H1 (cell line): ENCODE data around the gene MGMT. TPM values are rescaled to one million over a fixed set of nuclear protein-coding genes. Genes with fewer than 3 reads are reported as not detected.

Experiments used
- CTCF ChIA-PET: fragments of 300-600 bp; sonication (Branson Sonifier 250); formaldehyde crosslinking; loops from one replicate; lab custom pipeline; 2021; ENCODE audit not compliant: partially characterized antibody; lab: Charles Lee
- POLR2A ChIA-PET: fragments of 300-600 bp; sonication (Branson Sonifier 250); formaldehyde crosslinking; loops from one replicate; lab custom pipeline; 2021; ENCODE audit warnings: inconsistent platforms; ENCODE audit not compliant: partially characterized antibody; lab: Charles Lee
- DNase-seq, 2 experiments: peaks; one replicate each; pipeline versions ENCODE4 v3.0.0 to v3.0.0-alpha.2; 2010 to 2022; ENCODE audit warnings: low spot score in 2 of 2, low read depth in 1 of 2, mixed read lengths in 1 of 2
- FAIRE-seq: peaks from 2 replicates; lab custom pipeline; 2011; peaks lifted over from hg19 to GRCh38; lab: Jason Lieb, UNC
- H2AFZ ChIP-seq: 2 replicates; pipeline ENCODE4 v1.8.1; 2012; ENCODE audit warnings: low read length, inconsistent platforms
- H2AK5ac ChIP-seq: 2 replicates; pipeline ENCODE4 v1.6.1; 2013; ENCODE audit warnings: low read depth, low read length
- H2BK120ac ChIP-seq: replicated peaks from 2 replicates; pipeline ENCODE3; 2013; ENCODE audit warnings: low read depth, low read length, inconsistent platforms
- H2BK12ac ChIP-seq: 2 replicates; pipeline ENCODE4 v1.6.1; 2013; ENCODE audit warnings: low read depth, low read length
- H2BK15ac ChIP-seq: 2 replicates; pipeline ENCODE4 v1.6.1; 2013; ENCODE audit warnings: low read length
- H2BK20ac ChIP-seq: 2 replicates; pipeline ENCODE4 v1.6.1; 2013; ENCODE audit warnings: low read length
- H2BK5ac ChIP-seq: 2 replicates; pipeline ENCODE4 v1.6.1; 2013; ENCODE audit warnings: low read depth, low read length
- H3K14ac ChIP-seq: 2 replicates; pipeline ENCODE4 v1.6.1; 2013; ENCODE audit warnings: inconsistent platforms; ENCODE audit not compliant: insufficient read length
- H3K18ac ChIP-seq: 2 replicates; pipeline ENCODE4 v1.6.1; 2013; ENCODE audit warnings: low read length; ENCODE audit errors: extremely low read depth
- H3K23ac ChIP-seq: 2 replicates; pipeline ENCODE4 v1.6.1; 2013; ENCODE audit warnings: inconsistent platforms; ENCODE audit not compliant: insufficient read length
- H3K23me2 ChIP-seq: 2 replicates; pipeline ENCODE4 v1.6.1; 2013; ENCODE audit warnings: low read depth, low read length
- H3K27ac ChIP-seq: 2 replicates; pipeline ENCODE4 v1.6.1; 2011; ENCODE audit warnings: low read depth, low read length, inconsistent platforms
- H3K27me3 ChIP-seq, 4 experiments: replicated peaks in 1 of 4; 1 replicate in 1 of 4; 2 replicates in 3 of 4; pipeline versions ENCODE4 v1.6.1 to v1.8.1; 2011 to 2013; ENCODE audit warnings: low read length in 3 of 4, mild to moderate bottlenecking in 3 of 4, inconsistent platforms in 2 of 4, mixed read lengths in 2 of 4, moderate library complexity in 1 of 4; ENCODE audit not compliant: control insufficient read depth in 3 of 4, insufficient read depth in 3 of 4; ENCODE audit errors: extremely low read depth in 1 of 4
- H3K36me3 ChIP-seq, 4 experiments: 2 replicates each; pipeline versions ENCODE4 v1.6.1 to v1.8.1; 2011 to 2013; ENCODE audit warnings: mild to moderate bottlenecking in 4 of 4, low read length in 3 of 4, moderate library complexity in 2 of 4, control low read depth in 1 of 4, inconsistent platforms in 1 of 4; ENCODE audit not compliant: insufficient read depth in 4 of 4, control insufficient read depth in 2 of 4
- H3K4ac ChIP-seq: replicated peaks from 2 replicates; pipeline ENCODE3; 2013; ENCODE audit warnings: low read length, low read depth, mixed read lengths, inconsistent platforms; ENCODE audit not compliant: insufficient read length
- H3K4me1 ChIP-seq, 4 experiments: replicated peaks in 1 of 4; 1 replicate in 1 of 4; 2 replicates in 3 of 4; pipeline versions ENCODE4 v1.6.1 to v1.8.1; 2011 to 2013; ENCODE audit warnings: low read length in 3 of 4, inconsistent platforms in 2 of 4, mixed read lengths in 1 of 4; ENCODE audit not compliant: insufficient read depth in 4 of 4, control insufficient read depth in 3 of 4
- H3K4me2 ChIP-seq, 2 experiments: 2 replicates each; pipeline versions ENCODE4 v1.6.1 to v1.8.1; 2011 to 2013; ENCODE audit warnings: low read depth in 2 of 2, low read length in 2 of 2, control low read depth in 1 of 2, inconsistent platforms in 1 of 2, mild to moderate bottlenecking in 1 of 2; ENCODE audit not compliant: insufficient read depth in 1 of 2
- H3K4me3 ChIP-seq, 4 experiments: fragments of 200-600, 300-600 bp in 1 of 4; sonication (generic), shearing (Covaris generic), sonication (Bioruptor Twin) in 1 of 4; 2 replicates each; pipeline versions ENCODE4 v1.5.1 to v1.8.1; 2011 to 2016; ENCODE audit warnings: low read length in 4 of 4, low read depth in 3 of 4, control low read depth in 2 of 4, inconsistent platforms in 2 of 4, mild to moderate bottlenecking in 2 of 4, mixed read lengths in 1 of 4, moderate library complexity in 1 of 4; ENCODE audit not compliant: insufficient read depth in 2 of 4; ENCODE audit errors: extremely low read depth in 1 of 4
- H3K56ac ChIP-seq: replicated peaks from 2 replicates; pipeline ENCODE3; 2013; ENCODE audit warnings: low read depth, mild to moderate bottlenecking, mixed read lengths, low read length, inconsistent platforms; ENCODE audit not compliant: insufficient read length
- H3K79me1 ChIP-seq: 2 replicates; pipeline ENCODE4 v1.6.1; 2013; ENCODE audit warnings: low read depth, low read length, control low read depth
- H3K79me2 ChIP-seq, 2 experiments: 2 replicates each; pipeline versions ENCODE4 v1.6.1 to v1.8.1; 2012 to 2013; ENCODE audit warnings: low read length in 2 of 2, mild to moderate bottlenecking in 2 of 2, inconsistent platforms in 1 of 2; ENCODE audit not compliant: insufficient read depth in 2 of 2, control insufficient read depth in 1 of 2
- H3K9ac ChIP-seq, 4 experiments: replicated peaks in 1 of 4; 1 replicate in 1 of 4; 2 replicates in 3 of 4; pipeline versions ENCODE4 v1.6.1 to v1.8.1; 2011 to 2013; ENCODE audit warnings: low read depth in 3 of 4, low read length in 3 of 4, control low read depth in 2 of 4, mild to moderate bottlenecking in 2 of 4, moderate library complexity in 2 of 4, inconsistent platforms in 1 of 4; ENCODE audit errors: extremely low read depth in 1 of 4
- H3K9me3 ChIP-seq, 2 experiments: 2 replicates each; pipeline versions ENCODE4 v1.6.1 to v1.8.1; 2012 to 2013; ENCODE audit warnings: mild to moderate bottlenecking in 2 of 2, moderate library complexity in 2 of 2, control low read depth in 1 of 2, inconsistent platforms in 1 of 2, low read depth in 1 of 2, low read length in 1 of 2, mixed read lengths in 1 of 2; ENCODE audit not compliant: insufficient read depth in 2 of 2
- H4K20me1 ChIP-seq, 2 experiments: replicated peaks in 1 of 2; 2 replicates each; pipeline versions ENCODE3 to v1.8.1; 2011 to 2013; ENCODE audit warnings: inconsistent platforms in 2 of 2, low read length in 2 of 2, mild to moderate bottlenecking in 1 of 2; ENCODE audit not compliant: insufficient read depth in 2 of 2, control insufficient read depth in 1 of 2
- H4K5ac ChIP-seq: 2 replicates; pipeline ENCODE4 v1.6.1; 2013; ENCODE audit warnings: low read length, low read depth, mixed read lengths, inconsistent platforms; ENCODE audit not compliant: insufficient read length
- H4K8ac ChIP-seq: 2 replicates; pipeline ENCODE4 v1.8.0; 2013; ENCODE audit warnings: mild to moderate bottlenecking, moderate library complexity, low read length, inconsistent platforms; ENCODE audit not compliant: insufficient read depth; ENCODE audit errors: extremely low read depth
- H4K91ac ChIP-seq: replicated peaks from 2 replicates; pipeline ENCODE3; 2013; ENCODE audit warnings: low read length, mixed read lengths, inconsistent platforms; ENCODE audit not compliant: insufficient read length
- CHD2 ChIP-seq: IDR thresholded peaks from 2 replicates; pipeline ENCODE4 v1.6.1; 2012; ENCODE audit warnings: low read length, improper control_type of control experiment
- JUN ChIP-seq: IDR thresholded peaks from 2 replicates; pipeline ENCODE4 v1.6.1; 2011; ENCODE audit warnings: low read depth, mild to moderate bottlenecking, improper control_type of control experiment, low read length
- RFX5 ChIP-seq: IDR thresholded peaks from 2 replicates; pipeline ENCODE4 v1.6.1; 2011; ENCODE audit warnings: low read depth, low read length, improper control_type of control experiment, borderline replicate concordance
- SP2 ChIP-seq: IDR thresholded peaks from 2 replicates; pipeline ENCODE4 v1.6.1; 2012; ENCODE audit warnings: mild to moderate bottlenecking, low read length, inconsistent platforms
- SRF ChIP-seq: IDR thresholded peaks from 2 replicates; pipeline ENCODE4 v1.6.1; 2011; ENCODE audit warnings: mild to moderate bottlenecking, low read depth, low read length, moderate library complexity
- SUZ12 ChIP-seq: fragments of 200-600 bp; sonication (generic); IDR thresholded peaks from 2 replicates; pipeline ENCODE4 v1.6.1; 2012; ENCODE audit warnings: mild to moderate bottlenecking, inconsistent platforms, low read length, moderate library complexity, mixed read lengths
- TBP ChIP-seq: IDR thresholded peaks from 2 replicates; pipeline ENCODE4 v1.6.1; 2011; ENCODE audit warnings: low read depth, low read length, improper control_type of control experiment
- TCF12 ChIP-seq: IDR thresholded peaks from 2 replicates; pipeline ENCODE4 v1.6.1; 2011; ENCODE audit warnings: low read depth, mild to moderate bottlenecking, low read length
- WGBS, 2 experiments: shearing (Covaris generic) in 1 of 2; methylation state at CpG; one replicate each; pipeline versions ENCODE4 v1.1.6 to v1.1.7; 2013 to 2015; ENCODE audit warnings: low lambda C conversion rate in 2 of 2, mixed read lengths in 2 of 2, inconsistent platforms in 1 of 2, low coverage in 1 of 2, missing lambda C conversion rate in 1 of 2; ENCODE audit not compliant: insufficient replicate concordance in 2 of 2, insufficient coverage in 1 of 2, insufficient read length in 1 of 2; ENCODE audit errors: extremely low coverage in 1 of 2, missing lambda C conversion rate in 1 of 2; 5-methylcytosine and 5-hydroxymethylcytosine counted together
- polyA plus RNA-seq, 7 experiments: library from polyadenylated mRNA; depleted of rRNA in 3 of 7; stranded (reverse) in 5 of 7; unstranded in 2 of 7; fragments of >200 nt in 5 of 7; fragments of 200-250 nt in 2 of 7; gene quantifications; 1 replicate in 5 of 7; 2 replicates in 1 of 7; 4 replicates in 1 of 7; pipeline versions ENCODE4 v1.2.1 to v1.2.3, GENCODE V29; 2011 to 2013; ENCODE audit warnings: missing spikeins in 2 of 7, mixed read lengths in 2 of 7
- total RNA-seq: library from RNA; stranded (reverse); fragmentation: NEBNext Ultra II Directional; extraction: Animal tissue kit (Norgen Biotek cat#: 25700); gene quantifications from 2 replicates; pipeline ENCODE4 v1.2.1, GENCODE V29; 2021

MGMT gene
- total and polyA plus RNA-seq, 2 of the 8 experiments (the other 6 are each of a cell fraction or from before 2014, with no cell fraction given): 9.9 to 10.7 TPM

DNA sequence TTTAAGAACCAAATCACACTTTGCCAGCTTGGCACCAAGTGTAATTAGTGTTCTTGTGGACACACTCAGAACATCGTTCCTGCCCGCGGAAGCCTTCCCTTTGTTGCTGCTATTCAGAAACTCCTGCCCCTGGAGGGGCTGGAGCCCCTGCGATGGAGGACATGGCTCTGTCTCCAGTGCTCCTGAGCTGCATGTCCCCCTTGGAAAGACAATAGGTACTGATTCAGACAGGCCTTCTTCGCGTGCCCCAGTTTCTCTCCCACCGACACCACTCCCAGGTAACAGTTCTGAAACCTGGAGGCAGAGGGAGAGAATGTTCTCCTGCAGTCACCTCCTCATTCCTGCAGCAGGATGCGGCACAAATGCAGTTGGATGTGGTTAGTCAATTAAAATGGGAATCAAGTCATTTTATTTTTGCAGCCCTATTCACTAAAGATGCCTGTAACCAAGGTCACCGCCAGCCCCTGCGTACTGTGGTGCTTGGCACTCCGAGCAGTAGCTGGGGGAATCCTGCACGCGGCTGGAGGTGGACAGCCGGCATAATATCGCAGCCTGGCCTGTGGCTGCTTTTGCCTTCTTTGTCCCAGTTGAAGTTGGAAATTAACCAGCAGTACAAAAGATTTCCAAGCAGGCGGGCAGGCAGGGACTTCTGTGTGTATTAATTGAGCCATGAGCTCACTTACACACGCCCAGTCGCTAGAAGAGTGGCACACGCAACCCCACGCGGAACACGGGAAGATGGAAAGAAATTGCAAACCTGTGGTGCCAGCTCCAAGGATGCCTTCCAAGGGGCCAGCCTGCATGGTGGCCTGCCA lies 291.4 kb downstream of the MGMT start:
- no peak for FAIRE-seq
- H2AFZ ChIP-seq: no peak overlapping the region
- H2BK5ac ChIP-seq: no peak overlapping the region
- H3K27ac ChIP-seq: no peak overlapping the region
- H2BK15ac ChIP-seq: no peak overlapping the region
- H2AK5ac ChIP-seq: no peak overlapping the region
- no peak overlapping the region for H4K91ac ChIP-seq
- DNase-seq: peak in 1 of 2 experiments; percentile 34
- no peak overlapping the region for H3K4me3 ChIP-seq
- ChIA-PET POLR2A (interaction anchor here (0.7 kb wide), 1 partner anchor 40 kb away, joined by 3 read pairs; no protein-coding TSS in a partner anchor), CTCF (no interaction called here)
- H3K36me3 ChIP-seq: no peaks in the 10 kb centered on the region
- no peak overlapping the region for H2BK120ac ChIP-seq
- H3K79me2 ChIP-seq: no peaks in the 10 kb centered on the region
- H3K4me1 ChIP-seq: no peaks in the 10 kb centered on the region; a peak in 1 of 7 replicates
- H3K56ac ChIP-seq: no peak overlapping the region
- H3K9ac ChIP-seq: no peak overlapping the region
- no peak overlapping the region for H4K8ac ChIP-seq
- no peak overlapping the region for H2BK12ac ChIP-seq
- no peaks in the 10 kb centered on the region for H3K23me2 ChIP-seq
- no peaks in the 10 kb centered on the region for H3K79me1 ChIP-seq
- no peak overlapping the region for H3K4ac ChIP-seq
- H4K5ac ChIP-seq: no peak overlapping the region
- TF ChIP-seq TBP (no peak), RFX5 (no peak), SP2 (no peak), JUN (no peak), SRF (no peak), CHD2 (no peak), TCF12 (no peak), SUZ12 (no peak)
- H3K23ac ChIP-seq: no peak overlapping the region
- 95% methylated on average over 22 of the region's 22 CpGs; no CpG with 5 or more reads in 1 of the 2 experiments for WGBS, 2 experiments
- H4K20me1 ChIP-seq: no peaks in the 10 kb centered on the region
- H3K27me3 ChIP-seq: no peaks in the 10 kb centered on the region
- no peak overlapping the region for H3K14ac ChIP-seq
- H3K4me2 ChIP-seq: no peak overlapping the region
- peaks cover 9% of the 10 kb centered on the region in 2 experiments; a peak in 3 of 4 replicates for H3K9me3 ChIP-seq
- no peak overlapping the region for H3K18ac ChIP-seq
- no peak overlapping the region for H2BK20ac ChIP-seq
